ENCODE data around the gene GABRB1.
"Not testable (repeated sequence)": the region's sequence is repeated elsewhere in the genome, so short reads cannot be mapped to it uniquely, and the experiment has no call there.

GABRB1 gene

GRCh38 chr4:47326025-47326424 is 294.7 kb downstream of the GABRB1 start:
- DNase-seq, result no peak

- DNase-seq, result no peak
Measured at GRCh38 chr4:47330866-47331265, 299.5 kb downstream of the GABRB1 start.

- no peak for DNase-seq
Measured at GRCh38 chr4:47334652-47335051, 303.3 kb downstream of the GABRB1 start.

- DNase-seq, result no peak
Measured at GRCh38 chr4:47337893-47338292, 306.5 kb downstream of the GABRB1 start.

- no peak for DNase-seq
Measured at GRCh38 chr4:47340914-47341313, 309.5 kb downstream of the GABRB1 start.

GRCh38 chr4:47342796-47343195 is 311.4 kb downstream of the GABRB1 start:
- no peak for DNase-seq

GRCh38 chr4:47349326-47349725 is 318.0 kb downstream of the GABRB1 start:
- no peak for DNase-seq

- no peak for DNase-seq
Measured at GRCh38 chr4:47355568-47355967, 324.2 kb downstream of the GABRB1 start.

GRCh38 chr4:47359891-47360290 is 328.5 kb downstream of the GABRB1 start:
- no peak for DNase-seq

- DNase-seq, result no peak
Measured at GRCh38 chr4:47367761-47368160, 336.4 kb downstream of the GABRB1 start.

GRCh38 chr4:47368211-47368610 is 336.8 kb downstream of the GABRB1 start:
- DNase-seq, result no peak

- no peak for DNase-seq
Measured at GRCh38 chr4:47372561-47372960, 341.2 kb downstream of the GABRB1 start.

GRCh38 chr4:47373174-47373573 is 341.8 kb downstream of the GABRB1 start:
- DNase-seq, result no peak

GRCh38 chr4:47373709-47374108 is 342.3 kb downstream of the GABRB1 start:
- no peak for DNase-seq

- no peak for DNase-seq
Measured at GRCh38 chr4:47374477-47374876, 343.1 kb downstream of the GABRB1 start.

GRCh38 chr4:47378021-47378530 is 346.7 kb downstream of the GABRB1 start:
- DNase-seq, result not testable (repeated sequence)

- DNase-seq, result no peak
Measured at GRCh38 chr4:47381172-47381571, 349.8 kb downstream of the GABRB1 start.

GRCh38 chr4:47382846-47383360 is 351.5 kb downstream of the GABRB1 start:
- no peak for DNase-seq

- DNase-seq, result no peak
Measured at GRCh38 chr4:47383829-47384427, 352.6 kb downstream of the GABRB1 start.

- no peak for DNase-seq
Measured at GRCh38 chr4:47386146-47386545, 354.8 kb downstream of the GABRB1 start.

GRCh38 chr4:47386561-47387235 is 355.3 kb downstream of the GABRB1 start:
- DNase-seq, result no peak

GRCh38 chr4:47390428-47391125 is 359.2 kb downstream of the GABRB1 start:
- DNase-seq, result no peak

- DNase-seq, result no peak
Measured at GRCh38 chr4:47391256-47391655, 359.9 kb downstream of the GABRB1 start.

GRCh38 chr4:47406408-47406807 is 375.0 kb downstream of the GABRB1 start:
- DNase-seq, result no peak
